Smooth muscle cell (in vitro differentiated cells): ENCODE measurements around the gene PDXDC1. TPM values are rescaled to one million over a fixed set of nuclear protein-coding genes. Genes with fewer than 3 reads are reported as not detected.
A peak's percentile ranks its signal among the peaks of the same experiment; 100 is the strongest.
"Not testable (repeated sequence)": the region's sequence is repeated elsewhere in the genome, so short reads cannot be mapped to it uniquely, and the experiment has no call there.

Experiments
- DNase-seq: peaks from one replicate; lab custom pipeline; 2025; ENCODE audit not compliant: unreplicated experiment; lab: John Stamatoyannopoulos, UW
- H2AFZ ChIP-seq: fragments of 200-600 bp; sonication (generic); 2 replicates; pipeline ENCODE4 v1.6.0; 2016; ENCODE audit warnings: antibody characterized with exemption, low read depth, mild to moderate bottlenecking
- H3F3A ChIP-seq: fragments of 200-600 bp; sonication (generic); 2 replicates; pipeline ENCODE4 v1.6.0; 2017; ENCODE audit warnings: antibody characterized with exemption, low read depth
- H3K27ac ChIP-seq: fragments of 200-600 bp; sonication (generic); 2 replicates; pipeline ENCODE4 v1.5.1; 2016; ENCODE audit warnings: low read depth, mild to moderate bottlenecking
- H3K27me3 ChIP-seq: fragments of 200-600 bp; sonication (generic); 2 replicates; pipeline ENCODE4 v1.6.1; 2016; ENCODE audit warnings: low read depth, mild to moderate bottlenecking
- H3K36me3 ChIP-seq: fragments of 200-600 bp; sonication (generic); 2 replicates; pipeline ENCODE4 v1.5.1; 2016; ENCODE audit warnings: low read depth
- H3K4me1 ChIP-seq: fragments of 200-600 bp; sonication (generic); 2 replicates; pipeline ENCODE4 v1.5.1; 2016; ENCODE audit warnings: low read depth
- H3K4me2 ChIP-seq: fragments of 200-600 bp; sonication (generic); 2 replicates; pipeline ENCODE4 v1.6.0; 2016; ENCODE audit warnings: mild to moderate bottlenecking
- H3K4me3 ChIP-seq: fragments of 200-600 bp; sonication (generic); 2 replicates; pipeline ENCODE4 v1.5.1; 2016; ENCODE audit warnings: mild to moderate bottlenecking
- H3K79me2 ChIP-seq: fragments of 200-600 bp; sonication (generic); 2 replicates; pipeline ENCODE4 v1.6.0; 2016; ENCODE audit warnings: low read depth, mild to moderate bottlenecking
- H3K9ac ChIP-seq: fragments of 200-600 bp; sonication (generic); 2 replicates; pipeline ENCODE4 v1.6.0; 2016; ENCODE audit warnings: low read depth
- H3K9me3 ChIP-seq: fragments of 200-600 bp; sonication (generic); replicated peaks from 2 replicates; pipeline ENCODE4 v1.5.1; 2016; ENCODE audit warnings: low read depth
- H4K20me1 ChIP-seq: fragments of 200-600 bp; sonication (generic); 2 replicates; pipeline ENCODE4 v1.6.0; 2016; ENCODE audit warnings: low read depth
- WGBS: methylation state at CpG from one replicate; pipeline ENCODE4 v1.1.7; 2016; ENCODE audit warnings: low lambda C conversion rate; 5-methylcytosine and 5-hydroxymethylcytosine counted together
- polyA plus RNA-seq: library from polyadenylated mRNA; unstranded; fragments of >200 nt; fragmentation: Nextera tagmentation; extraction: Ambion mirVana; gene quantifications from 2 replicates; pipeline ENCODE4 v1.2.1, GENCODE V29; 2016
- total RNA-seq: library from RNA; depleted of rRNA; stranded (reverse); fragments of >200 nt; gene quantifications from 2 replicates; pipeline ENCODE4 v1.2.3, GENCODE V29; 2014

PDXDC1 gene
- total and polyA plus RNA-seq, 2 experiments from 2014 or later = 102 to 113 TPM

DNA sequence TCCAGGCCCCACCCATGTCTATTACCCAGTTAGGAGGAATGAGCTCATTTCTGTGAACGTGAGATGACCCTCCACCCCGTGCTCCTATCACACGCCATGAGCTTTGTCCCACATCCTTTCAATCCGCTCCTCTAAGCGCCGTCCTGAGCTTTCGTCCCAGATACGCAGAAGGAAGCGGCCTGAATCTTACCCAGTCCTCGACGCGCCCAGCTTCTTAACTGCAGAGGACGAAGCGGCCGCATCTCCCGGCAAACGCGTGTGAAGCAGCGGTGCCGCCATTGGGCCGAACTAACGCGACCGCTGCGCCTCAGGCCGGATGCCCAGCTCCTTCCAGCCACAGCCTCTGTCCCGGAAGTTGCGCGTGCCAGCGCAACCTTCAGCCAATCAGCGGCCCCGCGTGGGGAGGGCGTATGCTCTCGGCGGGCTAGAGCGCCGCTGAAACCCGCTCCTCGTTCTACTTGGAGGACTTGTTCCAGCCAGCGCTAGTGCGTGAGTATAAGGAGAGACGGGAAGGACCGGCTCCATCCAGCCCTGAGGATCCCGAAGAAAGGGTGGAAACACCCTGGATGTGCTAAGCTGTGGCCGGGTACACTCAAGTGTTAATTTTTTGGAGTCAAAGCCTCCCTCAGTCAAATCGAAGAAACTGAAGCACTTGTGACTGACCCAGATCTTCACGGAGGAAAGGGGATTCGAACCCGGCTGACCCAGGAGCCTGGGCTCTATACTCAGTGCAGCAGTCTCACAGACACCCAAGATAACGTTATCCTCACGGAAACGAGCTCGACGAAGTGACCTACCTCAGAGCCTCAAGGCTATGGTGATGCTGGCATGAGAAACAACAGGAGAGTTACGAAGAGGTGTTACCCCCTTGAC, 119.4 kb downstream of the PDXDC1 start, which contains the start of gene RRN3:
Gene RRN3 (minus strand): TSS at position 318 of the 873 bp plus-strand sequence. CDS start 39 bp downstream, at position 279.
- H4K20me1 ChIP-seq, H3K27me3 ChIP-seq, H3K36me3 ChIP-seq, H3K4me1 ChIP-seq, H3K9me3 ChIP-seq, H3F3A ChIP-seq: not testable (repeated sequence)
- Histone ChIP-seq H3K4me3 (peak within 1 kb of the TSS; percentile 60), H2AFZ (peak within 1 kb of the TSS; percentile 76), H3K27ac (peak within 1 kb of the TSS; percentile 82), H3K79me2 (peaks cover 17% of the 10 kb centered on the region), H3K4me2 (peak within 1 kb of the TSS; percentile 93), H3K9ac (peak within 1 kb of the TSS; percentile 93)
- 5% methylated on average over 56 of the region's 56 CpGs for WGBS
- DNase-seq = peak; percentile 59

DNA sequence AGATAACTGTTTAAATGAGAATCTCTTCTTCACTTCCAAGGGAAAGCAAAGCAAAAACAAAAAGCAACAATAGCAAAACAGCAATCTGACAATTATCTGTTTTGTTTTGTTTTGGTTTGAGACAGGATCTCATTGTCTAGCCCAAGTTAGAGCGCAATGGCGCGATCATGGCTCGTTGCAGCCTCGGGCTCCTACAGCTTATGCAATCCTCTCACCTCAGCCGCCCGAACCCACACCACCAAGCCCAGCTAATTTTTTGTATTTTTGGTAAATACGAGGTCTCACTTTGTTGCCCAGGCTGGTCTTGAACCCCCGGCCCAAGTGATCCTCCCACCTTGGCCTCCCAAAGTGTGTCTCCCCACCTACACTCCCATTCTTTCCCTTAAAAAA, 121.8 kb downstream of the PDXDC1 start:
- H4K20me1 ChIP-seq = not testable (repeated sequence)

GRCh38 chr16:15099366-15099909, 124.6 kb downstream of the PDXDC1 start:
- 92% methylated on average over 2 of the region's 2 CpGs for WGBS
- not testable (repeated sequence) for H3K27ac ChIP-seq, H3K4me2 ChIP-seq, H3K9me3 ChIP-seq, H3K4me3 ChIP-seq, H3K9ac ChIP-seq, H3K36me3 ChIP-seq, H3K4me1 ChIP-seq, H3K27me3 ChIP-seq, H3F3A ChIP-seq, H2AFZ ChIP-seq, H3K79me2 ChIP-seq, H4K20me1 ChIP-seq, DNase-seq

More for the DNA sequence above, 121.8 kb downstream of the PDXDC1 start:
- not testable (repeated sequence) for H3K27ac ChIP-seq, H3K9ac ChIP-seq, H2AFZ ChIP-seq, H3K9me3 ChIP-seq, H3F3A ChIP-seq, H3K4me1 ChIP-seq, DNase-seq, H3K4me2 ChIP-seq, H3K4me3 ChIP-seq, H3K27me3 ChIP-seq, H3K36me3 ChIP-seq
- peaks cover 17% of the 10 kb centered on the region for H3K79me2 ChIP-seq
- 92% methylated on average over 9 of the region's 9 CpGs for WGBS

DNA sequence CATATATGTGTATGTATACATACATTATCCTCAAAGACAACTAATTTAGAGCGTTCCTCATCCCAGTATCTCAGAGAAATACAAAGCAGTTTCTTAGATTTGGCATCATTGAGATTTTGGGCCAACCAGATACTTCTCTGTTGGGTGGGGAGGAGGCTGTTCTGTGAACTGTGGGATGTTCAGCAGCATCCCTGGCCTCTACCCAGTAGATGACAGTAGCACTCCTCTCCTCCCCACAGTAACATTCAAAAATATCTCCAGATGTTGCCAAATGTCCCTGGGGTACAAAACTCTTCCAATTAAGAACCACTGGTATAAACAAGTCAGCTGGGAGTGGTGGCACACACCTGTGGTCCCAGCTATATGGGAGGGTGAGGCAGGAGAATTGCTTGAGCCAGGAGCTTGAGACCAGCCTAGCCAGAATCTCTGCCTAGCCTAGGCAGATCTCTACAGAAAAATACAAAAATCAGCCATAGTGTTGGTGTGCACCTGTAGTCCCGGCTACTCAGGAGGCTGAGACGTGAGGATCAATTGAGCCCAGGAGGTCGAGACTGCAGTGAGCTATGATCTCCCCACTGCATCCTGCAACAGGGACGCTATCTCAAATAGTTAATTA, 125.7 kb downstream of the PDXDC1 start:
- 87% methylated on average over 5 of the region's 5 CpGs for WGBS
- H3K4me1 ChIP-seq, H4K20me1 ChIP-seq, H3K4me2 ChIP-seq, H3K79me2 ChIP-seq, H3F3A ChIP-seq, H3K36me3 ChIP-seq, H2AFZ ChIP-seq, H3K27ac ChIP-seq, H3K4me3 ChIP-seq, DNase-seq, H3K9me3 ChIP-seq, H3K9ac ChIP-seq, H3K27me3 ChIP-seq: not testable (repeated sequence)

- H3K9me3 ChIP-seq, H3K4me2 ChIP-seq, H2AFZ ChIP-seq, H3K27ac ChIP-seq, H3K9ac ChIP-seq, H3K36me3 ChIP-seq, H3F3A ChIP-seq, H3K4me3 ChIP-seq, H3K27me3 ChIP-seq, DNase-seq, H3K79me2 ChIP-seq, H4K20me1 ChIP-seq, H3K4me1 ChIP-seq: not testable (repeated sequence)
- WGBS = 100% methylated on average over 19 of the region's 48 CpGs
These were observed 153.0 kb downstream of the PDXDC1 start for GRCh38 chr16:15127641-15128425.

DNA sequence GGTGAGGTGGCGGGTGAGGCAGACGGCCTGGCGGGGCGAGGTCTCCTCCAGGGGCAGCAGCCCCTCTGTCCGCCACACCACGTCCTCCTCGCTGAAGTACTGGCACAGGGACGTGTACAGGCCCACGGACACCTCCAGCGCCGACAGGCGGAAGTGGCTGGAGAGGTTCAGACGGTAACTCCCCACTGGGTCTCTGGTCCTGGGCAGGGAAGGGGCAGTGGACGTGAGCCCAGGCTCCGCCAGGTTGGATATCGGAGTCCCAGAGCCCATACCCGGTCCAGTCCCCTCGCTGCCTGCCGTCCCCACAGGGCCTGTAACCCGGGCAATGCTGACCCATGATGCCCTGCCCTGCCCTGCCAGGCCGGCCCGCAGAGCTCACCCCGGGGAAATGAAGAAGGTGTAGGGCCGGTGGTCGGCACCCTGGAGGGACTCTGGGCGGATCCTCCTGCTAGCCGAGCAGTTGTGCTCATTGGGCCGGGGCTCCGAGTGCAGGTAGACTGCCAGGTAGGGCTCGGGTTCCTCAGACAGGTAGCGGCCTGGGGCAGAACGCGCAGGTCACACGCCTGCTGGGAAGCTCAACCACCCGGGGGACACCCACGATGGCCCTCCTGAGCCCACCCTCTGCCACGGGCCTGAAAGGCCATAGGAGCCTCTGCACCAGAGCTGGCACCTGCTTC, 155.6 kb downstream of the PDXDC1 start:
- not testable (repeated sequence) for H2AFZ ChIP-seq, H3K27me3 ChIP-seq, H3K9ac ChIP-seq, H3K4me3 ChIP-seq, H3K9me3 ChIP-seq, DNase-seq, H3K4me2 ChIP-seq, H3K4me1 ChIP-seq, H3K36me3 ChIP-seq, H3K79me2 ChIP-seq, H3F3A ChIP-seq, H4K20me1 ChIP-seq, H3K27ac ChIP-seq
- WGBS = 97% methylated on average over 26 of the region's 37 CpGs

- H3K79me2 ChIP-seq, DNase-seq: not testable (repeated sequence)
- WGBS = 97% methylated on average over 46 of the region's 51 CpGs
These were observed 156.3 kb downstream of the PDXDC1 start for GRCh38 chr16:15130943-15131700.

More at GRCh38 chr16:15130943-15131700, 156.3 kb downstream of the PDXDC1 start:
- not testable (repeated sequence) for H3K4me3 ChIP-seq, H3F3A ChIP-seq, H3K27me3 ChIP-seq, H4K20me1 ChIP-seq, H3K9me3 ChIP-seq, H2AFZ ChIP-seq, H3K36me3 ChIP-seq, H3K27ac ChIP-seq, H3K4me2 ChIP-seq, H3K9ac ChIP-seq, H3K4me1 ChIP-seq
